Measurements from ENCODE around the gene GALNT11. TPM values are rescaled to one million over a fixed set of nuclear protein-coding genes. Genes with fewer than 3 reads are reported as not detected.
"Not testable (repeated sequence)": the region's sequence is repeated elsewhere in the genome, so short reads cannot be mapped to it uniquely, and the experiment has no call there.

The GALNT11 gene
- total RNA-seq, 1 experiment from 2014 or later, result 24.1 TPM

- H4K91ac ChIP-seq (ENCODE audit: insufficient read length, low read depth, low read length); H3K9ac ChIP-seq (ENCODE audit: extremely low read depth, insufficient read length, low read length); H2BK12ac ChIP-seq (ENCODE audit: insufficient read length, low read depth, low read length); H3K4me1 ChIP-seq (ENCODE audit: insufficient read depth, low read length); H3K79me2 ChIP-seq (ENCODE audit: insufficient read depth, low read length); H3K14ac ChIP-seq (ENCODE audit: insufficient read depth, low read length); H2AK5ac ChIP-seq (ENCODE audit: insufficient read length, low read length); H3K4me3 Mint-ChIP-seq; H2BK5ac ChIP-seq (ENCODE audit: insufficient read length, low read length); H3K9me3 ChIP-seq (ENCODE audit: control insufficient read depth, low read depth, low read length); H3K4me1 Mint-ChIP-seq; DNase-seq; H3K23me2 ChIP-seq (ENCODE audit: insufficient read length, low read depth, low read length, poor library complexity, severe bottlenecking); H4K8ac ChIP-seq (replicated peaks; ENCODE audit: insufficient read length, low read depth, low read length); H3K4ac ChIP-seq (ENCODE audit: low read depth, low read length); H2BK20ac ChIP-seq (ENCODE audit: low read depth, low read length, poor library complexity, severe bottlenecking); H3K56ac ChIP-seq (ENCODE audit: insufficient read length, low read depth, low read length); H4K20me1 ChIP-seq (ENCODE audit: control insufficient read depth, insufficient read depth, insufficient read length); H3K27ac Mint-ChIP-seq; H2BK120ac ChIP-seq (ENCODE audit: low read depth, low read length, poor library complexity, severe bottlenecking); H3K23ac ChIP-seq (ENCODE audit: insufficient read length, low read depth, low read length); H4K5ac ChIP-seq (ENCODE audit: insufficient read length, low read depth, low read length); H3K27ac ChIP-seq (ENCODE audit: insufficient read length, low read depth, low read length); H3K79me1 ChIP-seq (ENCODE audit: insufficient read depth, low read depth, low read length, poor library complexity, severe bottlenecking); H2BK15ac ChIP-seq (ENCODE audit: low read depth, low read length); H3T11ph ChIP-seq (ENCODE audit: low read length); H3K9me3 Mint-ChIP-seq; H3K4me2 ChIP-seq (ENCODE audit: insufficient read depth, insufficient read length, low read length); H3K27me3 ChIP-seq (ENCODE audit: insufficient read depth, low read length); H3K36me3 Mint-ChIP-seq (ENCODE audit: insufficient read depth in 1 of 3, low read depth in 3 of 3); H2AFZ ChIP-seq (ENCODE audit: low read length); H3K18ac ChIP-seq (ENCODE audit: insufficient read length, low read depth, low read length): not testable (repeated sequence)
- no CpG with 5 or more reads among the region's 10 CpGs for WGBS (ENCODE audit: extremely low coverage, insufficient read length, low lambda C conversion rate)
- H3K27me3 Mint-ChIP-seq (ENCODE audit: low read depth), result peaks cover 13% of the 10 kb centered on the region
These were observed 3.7 kb upstream of the GALNT11 start for GRCh38 chr7:152021740-152022139.
